D721Med (cell line): ENCODE data around the gene HRCT1.

Experiments used
- DNase-seq: peaks from one replicate; pipeline ENCODE4 v3.0.0; 2011; ENCODE audit warnings: low spot score; ENCODE audit not compliant: insufficient read length
- FAIRE-seq: peaks from 2 replicates; lab custom pipeline; 2011; peaks lifted over from hg19 to GRCh38; lab: Jason Lieb, UNC
- CTCF ChIP-seq: IDR thresholded peaks from 2 replicates; pipeline ENCODE4 v1.5.1; 2012; ENCODE audit warnings: mild to moderate bottlenecking, control low read depth; ENCODE audit not compliant: insufficient read depth; ENCODE audit errors: missing control alignments

HRCT1 gene

GRCh38 chr9:35937227-35937626 lies 31.2 kb downstream of the HRCT1 start:
- no peak for TF ChIP-seq CTCF
- FAIRE-seq, result no peak
- no peak for DNase-seq

- no peak for TF ChIP-seq CTCF
- FAIRE-seq (no peak), DNase-seq (no peak)
Observed at GRCh38 chr9:35938474-35939356, 32.7 kb downstream of the HRCT1 start.

DNA sequence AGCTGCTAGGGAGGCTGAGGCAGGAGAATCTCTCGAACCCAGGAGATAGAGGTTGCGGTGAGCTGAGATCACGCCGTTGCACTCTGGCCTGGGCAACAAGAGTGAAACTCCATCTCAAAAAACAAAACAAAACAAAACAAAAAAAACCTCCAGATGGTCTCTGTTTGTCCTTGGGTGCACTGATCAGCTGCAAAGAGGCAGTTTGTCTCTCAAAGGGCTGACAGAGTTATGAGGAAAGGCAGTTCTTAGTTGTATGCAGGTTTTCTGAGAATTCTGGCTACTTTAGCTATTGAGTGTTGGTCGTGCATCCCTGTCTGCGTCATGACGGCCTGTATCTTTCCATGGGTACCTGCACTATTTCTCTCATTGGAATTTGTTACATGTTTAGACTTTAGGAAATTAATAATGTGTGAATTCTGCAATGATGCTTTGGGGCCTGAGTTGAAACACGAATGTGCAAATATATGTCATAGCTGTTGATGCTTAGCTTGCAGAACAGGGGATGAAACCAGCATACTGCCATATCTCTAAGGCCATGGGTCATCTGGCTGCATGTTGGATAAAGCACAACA lies 33.8 kb downstream of the HRCT1 start:
- FAIRE-seq (no peak), DNase-seq (no peak)
- no peak for TF ChIP-seq CTCF

DNA sequence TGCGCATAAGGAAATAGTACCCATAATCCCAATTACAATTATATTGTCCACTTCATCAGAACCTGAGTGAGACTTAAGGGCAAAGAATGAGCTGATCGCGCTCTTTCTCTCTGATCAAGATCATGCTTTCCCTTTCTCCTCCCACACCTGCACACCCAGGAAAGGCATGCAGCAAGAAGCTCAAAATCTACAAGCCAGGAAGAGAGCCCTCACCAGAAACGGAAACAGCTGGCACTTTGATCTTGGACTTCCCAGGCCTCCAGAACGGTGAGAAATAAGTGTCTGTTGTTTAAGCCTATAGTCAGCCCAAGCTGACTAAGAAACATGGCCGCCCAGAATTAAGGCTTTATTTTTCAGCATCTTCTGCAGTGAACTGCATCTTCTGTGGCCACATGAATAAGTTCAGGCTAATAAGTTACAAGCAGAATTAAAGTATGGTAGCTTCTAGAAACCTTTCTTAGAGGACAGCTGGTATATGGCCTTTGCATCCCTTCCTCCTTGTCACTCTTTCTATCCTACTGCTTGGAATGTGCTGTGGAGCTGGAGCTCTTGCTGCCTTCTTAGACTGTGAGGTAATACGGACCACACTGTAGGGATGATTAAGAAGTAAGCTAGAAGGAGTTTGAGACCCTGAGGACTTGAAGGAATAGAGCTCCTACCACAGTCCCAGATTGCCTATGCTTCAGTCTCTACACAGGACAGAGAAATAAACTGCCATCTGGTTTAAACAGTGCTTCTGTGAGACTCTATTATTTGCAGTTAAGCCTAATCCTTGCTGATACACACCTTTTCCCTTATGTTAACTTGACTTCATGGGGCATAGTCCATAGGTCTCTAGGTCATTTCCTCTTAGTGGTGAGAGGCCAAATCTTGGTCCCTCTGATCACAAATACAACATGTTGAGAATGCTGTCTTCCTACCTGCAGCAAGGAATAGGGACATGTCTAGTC lies 34.7 kb downstream of the HRCT1 start:
- TF ChIP-seq CTCF, result no peak
- DNase-seq (no peak), FAIRE-seq (no peak)

GRCh38 chr9:35942286-35942685 lies 36.3 kb downstream of the HRCT1 start:
- FAIRE-seq, result no peak
- TF ChIP-seq CTCF, result no peak
- no peak for DNase-seq

- TF ChIP-seq CTCF, result no peak
- FAIRE-seq (no peak), DNase-seq (no peak)
Observed at GRCh38 chr9:35944173-35944572, 38.2 kb downstream of the HRCT1 start.
